CD4-positive, alpha-beta T cell treated with Interleukin-6 for 4 hours (primary cell): ENCODE results near the gene ARHGAP22.
"Not testable (repeated sequence)": the region's sequence is repeated elsewhere in the genome, so short reads cannot be mapped to it uniquely, and the experiment has no call there.

Experiments
- DNase-seq: peaks from one replicate; pipeline ENCODE4 v3.0.0-alpha.2; 2020; ENCODE audit warnings: mixed read lengths

The ARHGAP22 gene

GRCh38 chr10:48604991-48605508 lies at the start of gene ARHGAP22:
Gene ARHGAP22, minus strand, starts transcription at chr10:48605073. Its CDS starts 277 bp downstream, at chr10:48604796.
- DNase-seq: no peak

GRCh38 chr10:48653944-48654698 lies 49.2 kb upstream of the ARHGAP22 start:
- no peak for DNase-seq

GRCh38 chr10:48653347-48653746 lies 48.5 kb upstream of the ARHGAP22 start:
- DNase-seq: no peak

GRCh38 chr10:48652344-48652743 lies 47.5 kb upstream of the ARHGAP22 start:
- no peak for DNase-seq

GRCh38 chr10:48651839-48652238 lies 47.0 kb upstream of the ARHGAP22 start:
- DNase-seq: no peak

GRCh38 chr10:48651293-48651692 lies 46.4 kb upstream of the ARHGAP22 start:
- no peak for DNase-seq

- DNase-seq: no peak
Observed at GRCh38 chr10:48649349-48649944, 44.6 kb upstream of the ARHGAP22 start.

GRCh38 chr10:48648172-48648942 lies 43.5 kb upstream of the ARHGAP22 start:
- DNase-seq: no peak

- not testable (repeated sequence) for DNase-seq
Observed at GRCh38 chr10:48647073-48647472, 42.2 kb upstream of the ARHGAP22 start.

- DNase-seq: no peak
Observed at GRCh38 chr10:48645600-48645999, 40.7 kb upstream of the ARHGAP22 start.

- not testable (repeated sequence) for DNase-seq
Observed at GRCh38 chr10:48641099-48641690, 36.3 kb upstream of the ARHGAP22 start.

GRCh38 chr10:48640326-48640725 lies 35.5 kb upstream of the ARHGAP22 start:
- no peak for DNase-seq

GRCh38 chr10:48639632-48640031 lies 34.8 kb upstream of the ARHGAP22 start:
- DNase-seq: no peak

GRCh38 chr10:48638739-48639527 lies 34.1 kb upstream of the ARHGAP22 start:
- DNase-seq: no peak

GRCh38 chr10:48638158-48638557 lies 33.3 kb upstream of the ARHGAP22 start:
- DNase-seq: no peak

- no peak for DNase-seq
Observed at GRCh38 chr10:48636901-48637300, 32.0 kb upstream of the ARHGAP22 start.

GRCh38 chr10:48636231-48636630 lies 31.4 kb upstream of the ARHGAP22 start:
- DNase-seq: no peak

GRCh38 chr10:48634984-48635557 lies 30.2 kb upstream of the ARHGAP22 start:
- no peak for DNase-seq

- DNase-seq: peak; percentile 28
Observed at GRCh38 chr10:48634198-48634983, 29.5 kb upstream of the ARHGAP22 start.

GRCh38 chr10:48633381-48634197 lies 28.7 kb upstream of the ARHGAP22 start:
- no peak for DNase-seq
